Measurements from ENCODE around the gene SCN1A.
"Not testable (repeated sequence)": the region's sequence is repeated elsewhere in the genome, so short reads cannot be mapped to it uniquely, and the experiment has no call there.

Gene SCN1A

GRCh38 chr2:166134252-166135151, 6.7 kb upstream of the SCN1A start:
- no peak for DNase-seq

- no peak for DNase-seq
Measured at GRCh38 chr2:166133653-166134052, 5.8 kb upstream of the SCN1A start.

GRCh38 chr2:166128156-166128505, 311 bp upstream of the SCN1A start:
- DNase-seq, result no peak

GRCh38 chr2:166126007-166126639, 1.7 kb downstream of the SCN1A start:
- no peak for DNase-seq

GRCh38 chr2:166125557-166125956, 2.3 kb downstream of the SCN1A start:
- DNase-seq, result no peak

GRCh38 chr2:166118180-166118579, 9.6 kb downstream of the SCN1A start:
- no peak for DNase-seq

- DNase-seq, result no peak
Measured at GRCh38 chr2:166117491-166117890, 10.3 kb downstream of the SCN1A start.

- no peak for DNase-seq
Measured at GRCh38 chr2:166115589-166115988, 12.2 kb downstream of the SCN1A start.

- no peak for DNase-seq
Measured at GRCh38 chr2:166112193-166112605, 15.6 kb downstream of the SCN1A start.

GRCh38 chr2:166106431-166107015, 21.3 kb downstream of the SCN1A start:
- no peak for DNase-seq

- no peak for DNase-seq
Measured at GRCh38 chr2:166104773-166105172, 23.0 kb downstream of the SCN1A start.

- no peak for DNase-seq
Measured at GRCh38 chr2:166104084-166104483, 23.7 kb downstream of the SCN1A start.

- not testable (repeated sequence) for DNase-seq
Measured at GRCh38 chr2:166103277-166103676, 24.5 kb downstream of the SCN1A start.

- DNase-seq, result no peak
Measured at GRCh38 chr2:166094325-166094724, 33.5 kb downstream of the SCN1A start.

- no peak for DNase-seq
Measured at GRCh38 chr2:166092889-166093288, 34.9 kb downstream of the SCN1A start.

- no peak for DNase-seq
Measured at GRCh38 chr2:166091439-166091838, 36.4 kb downstream of the SCN1A start.

GRCh38 chr2:166090908-166091307, 36.9 kb downstream of the SCN1A start:
- no peak for DNase-seq

GRCh38 chr2:166090346-166090745, 37.5 kb downstream of the SCN1A start:
- DNase-seq, result no peak

- no peak for DNase-seq
Measured at GRCh38 chr2:166088634-166089033, 39.2 kb downstream of the SCN1A start.

GRCh38 chr2:166084301-166084700, 43.5 kb downstream of the SCN1A start:
- no peak for DNase-seq

GRCh38 chr2:166082736-166083135, 45.1 kb downstream of the SCN1A start:
- no peak for DNase-seq

- no peak for DNase-seq
Measured at GRCh38 chr2:166081852-166082251, 46.0 kb downstream of the SCN1A start.

GRCh38 chr2:166081131-166081632, 46.6 kb downstream of the SCN1A start:
- DNase-seq, result no peak

- no peak for DNase-seq
Measured at GRCh38 chr2:166074430-166074829, 53.4 kb downstream of the SCN1A start.
